HG02759 (cell line): Measurements from ENCODE around the gene CCL13.

Experiments
- ATAC-seq: cut with Tn5 transposase; IDR thresholded peaks from one replicate; pipeline ENCODE4 v1.9.1; 2021; ENCODE audit warnings: mild to moderate bottlenecking, moderate library complexity; ENCODE audit not compliant: unreplicated experiment

Gene CCL13

GRCh38 chr17:34361478-34362061 is 5.3 kb downstream of the CCL13 start:
- ATAC-seq: peak; percentile 71

GRCh38 chr17:34363183-34363661 is 6.9 kb downstream of the CCL13 start, which contains the start of gene CCL1:
Gene CCL1, minus strand, starts transcription at chr17:34363233. Its CDS starts 72 bp downstream, at chr17:34363161.
- ATAC-seq: no peak

- no peak for ATAC-seq
Measured at GRCh38 chr17:34364751-34365150, 8.5 kb downstream of the CCL13 start.

GRCh38 chr17:34365340-34365739 is 9.1 kb downstream of the CCL13 start:
- ATAC-seq: no peak

- no peak for ATAC-seq
Measured at GRCh38 chr17:34366010-34366409, 9.7 kb downstream of the CCL13 start.

GRCh38 chr17:34366529-34367107 is 10.3 kb downstream of the CCL13 start:
- ATAC-seq: no peak

- no peak for ATAC-seq
Measured at GRCh38 chr17:34367486-34368195, 11.4 kb downstream of the CCL13 start.

- ATAC-seq: no peak
Measured at GRCh38 chr17:34368196-34368945, 12.1 kb downstream of the CCL13 start.

GRCh38 chr17:34368946-34369500 is 12.7 kb downstream of the CCL13 start:
- no peak for ATAC-seq

GRCh38 chr17:34369571-34369970 is 13.3 kb downstream of the CCL13 start:
- no peak for ATAC-seq

- ATAC-seq: no peak
Measured at GRCh38 chr17:34370376-34370996, 14.2 kb downstream of the CCL13 start.

- ATAC-seq: no peak
Measured at GRCh38 chr17:34370997-34371395, 14.7 kb downstream of the CCL13 start.

- no peak for ATAC-seq
Measured at GRCh38 chr17:34371405-34372100, 15.3 kb downstream of the CCL13 start.

- ATAC-seq: no peak
Measured at GRCh38 chr17:34374457-34374856, 18.2 kb downstream of the CCL13 start.

GRCh38 chr17:34375426-34375997 is 19.2 kb downstream of the CCL13 start:
- ATAC-seq: no peak

GRCh38 chr17:34377078-34377823 is 21.0 kb downstream of the CCL13 start:
- ATAC-seq: peak; percentile 48

- peak; percentile 77 for ATAC-seq
Measured at GRCh38 chr17:34378664-34379101, 22.4 kb downstream of the CCL13 start.

GRCh38 chr17:34379868-34380267 is 23.6 kb downstream of the CCL13 start:
- no peak for ATAC-seq

GRCh38 chr17:34382621-34383124 is 26.4 kb downstream of the CCL13 start:
- no peak for ATAC-seq
